Activated CD4-positive, CD25-positive, alpha-beta regulatory T cell (primary cell): ENCODE results near the gene KMT2B.
A peak's percentile ranks its signal among the peaks of the same experiment; 100 is the strongest.
"Not testable (repeated sequence)": the region's sequence is repeated elsewhere in the genome, so short reads cannot be mapped to it uniquely, and the experiment has no call there.

ENCODE experiments used
- DNase-seq, 4 experiments: peaks; one replicate each; lab custom pipeline; 2025; lab: John Stamatoyannopoulos, UW

Gene KMT2B

GRCh38 chr19:35717665-35718344 is at the start of gene KMT2B:
Gene KMT2B (plus strand): TSS chr19:35718003. CDS start chr19:35718019, 16 bp downstream.
- peak in 2 of 4 experiments; percentile 91 to 92 for DNase-seq

- DNase-seq = no peak
These were observed 48.2 kb upstream of the KMT2B start for GRCh38 chr19:35669566-35669965.

GRCh38 chr19:35669974-35670373 is 47.8 kb upstream of the KMT2B start:
- DNase-seq = no peak

- DNase-seq = no peak
These were observed 47.1 kb upstream of the KMT2B start for GRCh38 chr19:35670686-35671085.

- no peak for DNase-seq
These were observed 46.0 kb upstream of the KMT2B start for GRCh38 chr19:35671818-35672217.

- DNase-seq = peak in 1 of 4 experiments; percentile 9
These were observed 44.5 kb upstream of the KMT2B start for GRCh38 chr19:35673121-35673804.

- no peak for DNase-seq
These were observed 42.1 kb upstream of the KMT2B start for GRCh38 chr19:35675589-35676140.

- no peak for DNase-seq
These were observed 28.0 kb upstream of the KMT2B start for GRCh38 chr19:35689836-35690235.

GRCh38 chr19:35691106-35691505 is 26.7 kb upstream of the KMT2B start:
- DNase-seq = not testable (repeated sequence)

GRCh38 chr19:35692010-35692409 is 25.8 kb upstream of the KMT2B start:
- no peak for DNase-seq

GRCh38 chr19:35693422-35693821 is 24.4 kb upstream of the KMT2B start:
- DNase-seq = no peak

GRCh38 chr19:35693835-35694599 is 23.8 kb upstream of the KMT2B start:
- peak; percentile 79 to 89 (median 84) for DNase-seq

GRCh38 chr19:35695895-35696422 is 21.8 kb upstream of the KMT2B start:
- no peak for DNase-seq

- no peak for DNase-seq
These were observed 21.0 kb upstream of the KMT2B start for GRCh38 chr19:35696835-35697234.

GRCh38 chr19:35702223-35703012 is 15.4 kb upstream of the KMT2B start:
- DNase-seq = peak; percentile 76 to 84 (median 84)

GRCh38 chr19:35703343-35703742 is 14.5 kb upstream of the KMT2B start:
- DNase-seq = no peak

GRCh38 chr19:35704218-35704617 is 13.6 kb upstream of the KMT2B start, which contains the start of gene ZBTB32:
Gene ZBTB32 (plus strand): TSS chr19:35704558. CDS start chr19:35714627, 10,069 bp downstream.
- DNase-seq = no peak

GRCh38 chr19:35708391-35708790 is 9.4 kb upstream of the KMT2B start:
- no peak for DNase-seq

GRCh38 chr19:35710784-35711723 is 6.7 kb upstream of the KMT2B start:
- peak in 1 of 4 experiments; percentile 38 for DNase-seq
